Keratinocyte (primary cell): Measurements from ENCODE around the gene TRIM28. TPM values are rescaled to one million over a fixed set of nuclear protein-coding genes. Genes with fewer than 3 reads are reported as not detected.

Experiments
- DNase-seq: peaks from one replicate; pipeline ENCODE4 v3.0.0-alpha.2; 2011; ENCODE audit warnings: low read depth, missing footprints, low spot score
- FAIRE-seq: peaks from 2 replicates; lab custom pipeline; 2011; peaks lifted over from hg19 to GRCh38; lab: Jason Lieb, UNC
- H2AFZ ChIP-seq: 2 replicates; pipeline ENCODE4 v1.6.0; 2012; ENCODE audit warnings: low read length, control low read depth, inconsistent platforms; ENCODE audit not compliant: control insufficient read depth
- H3K27ac ChIP-seq: 2 replicates; pipeline ENCODE4 v1.5.1; 2011; ENCODE audit warnings: low read length; ENCODE audit not compliant: control insufficient read depth, insufficient read depth
- H3K27me3 ChIP-seq: 3 replicates; pipeline ENCODE4 v1.6.0; 2011; ENCODE audit warnings: low read length; ENCODE audit not compliant: control insufficient read depth, insufficient read depth; ENCODE audit errors: extremely low read depth
- H3K36me3 ChIP-seq, 2 experiments: 2 replicates in 1 of 2; 3 replicates in 1 of 2; pipeline ENCODE4 v1.5.1; 2011; ENCODE audit warnings: low read length in 2 of 2, mild to moderate bottlenecking in 1 of 2; ENCODE audit not compliant: control insufficient read depth in 2 of 2, insufficient read depth in 2 of 2; ENCODE audit errors: extremely low read depth in 1 of 2
- H3K4me1 ChIP-seq: 3 replicates; pipeline ENCODE4 v1.5.1; 2011; ENCODE audit warnings: low read length; ENCODE audit not compliant: control insufficient read depth, insufficient read depth; ENCODE audit errors: extremely low read depth
- H3K4me2 ChIP-seq: 3 replicates; pipeline ENCODE4 v1.6.0; 2011; ENCODE audit warnings: low read depth, low read length; ENCODE audit not compliant: control insufficient read depth, insufficient read depth; ENCODE audit errors: extremely low read depth
- H3K4me3 ChIP-seq, 3 experiments: fragments of 200-600 bp in 1 of 3; sonication (generic) in 1 of 3; 2 replicates in 2 of 3; 3 replicates in 1 of 3; pipeline ENCODE4 v1.5.1; 2011 to 2016; ENCODE audit warnings: low read length in 3 of 3, mild to moderate bottlenecking in 3 of 3, control low read depth in 2 of 3, inconsistent platforms in 1 of 3, low read depth in 1 of 3, mixed read lengths in 1 of 3, mixed run types in 1 of 3, moderate library complexity in 1 of 3; ENCODE audit not compliant: control insufficient read depth in 2 of 3, insufficient read depth in 2 of 3; ENCODE audit errors: extremely low read depth in 1 of 3
- H3K79me2 ChIP-seq: 2 replicates; pipeline ENCODE4 v1.6.0; 2012; ENCODE audit warnings: low read length; ENCODE audit not compliant: control insufficient read depth, insufficient read depth
- H3K9ac ChIP-seq: 3 replicates; pipeline ENCODE4 v1.6.0; 2011; ENCODE audit warnings: low read length; ENCODE audit not compliant: control insufficient read depth, insufficient read depth; ENCODE audit errors: extremely low read depth
- H3K9me1 ChIP-seq: 3 replicates; pipeline ENCODE4 v1.6.0; 2011; ENCODE audit warnings: low read length; ENCODE audit not compliant: control insufficient read depth, insufficient read depth; ENCODE audit errors: extremely low read depth
- H3K9me3 ChIP-seq: 2 replicates; pipeline ENCODE4 v1.5.1; 2012; ENCODE audit warnings: low read depth, low read length; ENCODE audit not compliant: control insufficient read depth
- H4K20me1 ChIP-seq: 3 replicates; pipeline ENCODE4 v1.6.0; 2011; ENCODE audit warnings: low read length; ENCODE audit not compliant: control insufficient read depth, insufficient read depth; ENCODE audit errors: extremely low read depth
- EZH2 ChIP-seq: IDR thresholded peaks from one replicate; pipeline ENCODE4 v1.6.1; 2012; ENCODE audit warnings: inconsistent platforms, mild to moderate bottlenecking, low read length, moderate library complexity
- dilution Hi-C: fragments of 300-500 bp; cut with MboI; formaldehyde crosslinking; loops from one replicate; pipeline ENCODE4 v1.7.0; 2020; ENCODE audit warnings: low sequenced_read_pairs; ENCODE audit not compliant: extremely low pct_ligation_motif_present
- polyA plus RNA-seq, 5 experiments: library from polyadenylated mRNA; depleted of rRNA in 3 of 5; stranded (reverse) in 3 of 5; stranded (forward) in 1 of 5; unstranded in 1 of 5; fragments of >200 nt; gene quantifications; 1 replicate in 1 of 5; 2 replicates in 3 of 5; 3 replicates in 1 of 5; pipeline versions ENCODE4 v1.2.1 to v1.2.3, GENCODE V29; 2011 to 2012; ENCODE audit warnings: missing spikeins in 2 of 5, low read depth in 1 of 5, low replicate concordance in 1 of 5
- TF ChIP-seq, protein P1 (sequence below), 3 experiments: IDR thresholded peaks in 1 of 3; conservative IDR thresholded peaks in 1 of 3; optimal IDR thresholded peaks in 1 of 3; 2 replicates in 2 of 3; 3 replicates in 1 of 3; pipeline versions ENCODE3 to v1.5.1; 2011; ENCODE audit warnings: low read length in 3 of 3, mild to moderate bottlenecking in 3 of 3, moderate library complexity in 2 of 3, control low read depth in 1 of 3, inconsistent platforms in 1 of 3; ENCODE audit not compliant: insufficient read depth in 2 of 3; ENCODE audit errors: extremely low read depth in 1 of 3

Gene TRIM28
- polyA plus RNA-seq, 1 donor (not counting 4 experiments of a cell fraction or from before 2014, with no cell fraction given): 290 TPM

DNA sequence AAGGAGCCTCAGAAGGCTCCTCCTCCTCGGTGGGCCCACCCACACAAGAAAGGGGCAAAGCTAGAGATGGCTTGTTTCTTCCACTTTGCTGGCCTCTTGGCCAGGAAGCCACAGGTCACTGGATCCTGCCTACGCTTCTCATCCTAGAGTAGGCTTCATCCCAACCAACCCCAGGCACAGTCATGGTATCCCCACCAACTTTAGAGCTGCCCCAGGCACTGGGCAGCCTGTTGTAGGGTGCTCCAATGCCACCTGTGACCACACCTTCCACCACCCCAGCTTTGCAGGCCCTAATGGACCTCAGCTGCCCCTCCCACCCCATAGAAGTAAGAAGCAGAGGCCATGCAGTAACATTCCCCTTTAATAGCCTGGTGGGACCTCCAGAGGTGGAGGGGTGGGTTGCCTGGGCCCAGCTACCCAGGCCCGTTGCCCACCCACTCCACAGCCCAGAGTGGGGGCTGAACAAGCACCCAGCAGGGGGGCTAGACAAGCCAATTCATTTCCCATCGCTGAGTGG lies 11.6 kb downstream of the TRIM28 start:
- Histone ChIP-seq H3K4me1 (peaks cover 34% of the 10 kb centered on the region), H3K9me1 (no peaks in the 10 kb centered on the region), H3K4me3 (peak overlapping the region; percentile 67 to 92 (median 89)), H3K79me2 (peaks cover 47% of the 10 kb centered on the region), H3K4me2 (peak overlapping the region; percentile 97), H3K27ac (peak overlapping the region; percentile 86), H4K20me1 (peaks cover 5% of the 10 kb centered on the region), H2AFZ (peak overlapping the region; percentile 79), H3K9ac (peak overlapping the region; percentile 91), H3K27me3 (no peaks in the 10 kb centered on the region), H3K9me3 (no peaks in the 10 kb centered on the region), H3K36me3 (peaks cover 28 to 33% of the 10 kb centered on the region in 2 experiments)
- FAIRE-seq (no peak), DNase-seq (no peak)
- no peak for TF ChIP-seq EZH2
- dilution Hi-C loops: no loop called here

DNA sequence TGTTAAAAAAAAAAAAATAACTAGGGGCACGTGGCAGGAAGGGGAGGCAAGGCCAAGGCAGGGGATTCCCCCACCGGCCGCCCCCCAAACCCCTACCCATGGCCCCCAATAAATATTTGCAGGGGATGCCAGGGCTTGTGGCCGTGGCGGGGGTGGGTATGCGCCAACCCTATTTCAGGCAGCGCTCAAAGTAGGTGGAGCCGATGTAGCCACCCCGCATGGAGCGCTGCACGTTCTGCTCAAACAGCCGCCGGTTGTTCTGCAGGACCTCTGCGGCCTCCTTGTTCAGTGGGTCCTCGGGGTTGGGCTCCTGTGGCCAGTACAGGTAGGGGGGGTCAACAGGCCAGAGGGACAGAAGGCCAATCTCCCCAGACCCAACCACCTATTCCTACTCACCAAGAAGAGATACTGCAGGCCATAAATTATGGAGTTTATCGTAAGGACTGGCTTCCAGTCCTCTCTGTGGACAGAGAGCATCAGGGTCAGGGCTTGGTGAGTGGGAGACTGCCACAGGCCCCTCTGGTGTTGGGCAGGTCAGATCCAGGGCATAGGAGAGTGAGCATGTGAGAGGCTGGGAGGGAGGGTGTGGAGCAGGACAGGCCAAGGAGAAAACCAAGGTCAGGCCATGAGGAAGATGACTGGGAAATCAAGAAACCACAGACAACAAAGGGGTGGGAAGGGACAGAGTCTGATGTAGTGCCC lies 12.2 kb downstream of the TRIM28 start:
- no peak overlapping the region for H3K9ac ChIP-seq

More for the DNA sequence above, 12.2 kb downstream of the TRIM28 start:
- Histone ChIP-seq H2AFZ (no peak overlapping the region), H3K4me2 (no peak overlapping the region), H3K9me1 (no peaks in the 10 kb centered on the region), H4K20me1 (peaks cover 2% of the 10 kb centered on the region), H3K4me3 (no peak overlapping the region), H3K79me2 (peaks cover 43% of the 10 kb centered on the region), H3K27ac (no peak overlapping the region), H3K4me1 (peaks cover 34% of the 10 kb centered on the region), H3K36me3 (peaks cover 24 to 27% of the 10 kb centered on the region in 2 experiments), H3K27me3 (no peaks in the 10 kb centered on the region), H3K9me3 (no peaks in the 10 kb centered on the region)
- dilution Hi-C loops: no loop called here
- no peak for TF ChIP-seq EZH2
- TF ChIP-seq, protein P1, sequence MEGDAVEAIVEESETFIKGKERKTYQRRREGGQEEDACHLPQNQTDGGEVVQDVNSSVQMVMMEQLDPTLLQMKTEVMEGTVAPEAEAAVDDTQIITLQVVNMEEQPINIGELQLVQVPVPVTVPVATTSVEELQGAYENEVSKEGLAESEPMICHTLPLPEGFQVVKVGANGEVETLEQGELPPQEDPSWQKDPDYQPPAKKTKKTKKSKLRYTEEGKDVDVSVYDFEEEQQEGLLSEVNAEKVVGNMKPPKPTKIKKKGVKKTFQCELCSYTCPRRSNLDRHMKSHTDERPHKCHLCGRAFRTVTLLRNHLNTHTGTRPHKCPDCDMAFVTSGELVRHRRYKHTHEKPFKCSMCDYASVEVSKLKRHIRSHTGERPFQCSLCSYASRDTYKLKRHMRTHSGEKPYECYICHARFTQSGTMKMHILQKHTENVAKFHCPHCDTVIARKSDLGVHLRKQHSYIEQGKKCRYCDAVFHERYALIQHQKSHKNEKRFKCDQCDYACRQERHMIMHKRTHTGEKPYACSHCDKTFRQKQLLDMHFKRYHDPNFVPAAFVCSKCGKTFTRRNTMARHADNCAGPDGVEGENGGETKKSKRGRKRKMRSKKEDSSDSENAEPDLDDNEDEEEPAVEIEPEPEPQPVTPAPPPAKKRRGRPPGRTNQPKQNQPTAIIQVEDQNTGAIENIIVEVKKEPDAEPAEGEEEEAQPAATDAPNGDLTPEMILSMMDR (optimal IDR thresholded peaks at IDR 0.05 in 1 of 3, IDR thresholded peaks at IDR 0.05 in 1 of 3, conservative IDR thresholded peaks at IDR 0.05 in 1 of 3; ENCODE audit: extremely low read depth in 1 of 3, insufficient read depth in 2 of 3, low read length in 3 of 3): no peak
- FAIRE-seq (no peak), DNase-seq (no peak)
